Endodermal cell (in vitro differentiated cells): Measurements from ENCODE around the gene NEK3. TPM values are rescaled to one million over a fixed set of nuclear protein-coding genes. Genes with fewer than 3 reads are reported as not detected.

Experiments
- DNase-seq: peaks from one replicate; pipeline ENCODE4 v3.0.0-alpha.2; 2017
- H3K27ac ChIP-seq: 2 replicates; pipeline ENCODE4 v1.5.1; 2013; ENCODE audit warnings: mild to moderate bottlenecking, low read depth, low read length, moderate library complexity
- H3K27me3 ChIP-seq: 2 replicates; pipeline ENCODE4 v1.6.1; 2013; ENCODE audit warnings: mild to moderate bottlenecking, low read length, moderate library complexity; ENCODE audit not compliant: insufficient read depth, control insufficient read depth, poor library complexity, severe bottlenecking
- H3K36me3 ChIP-seq: 2 replicates; pipeline ENCODE4 v1.7.0; 2013; ENCODE audit warnings: mild to moderate bottlenecking, low read length, moderate library complexity; ENCODE audit not compliant: control insufficient read depth, insufficient read depth
- H3K4me1 ChIP-seq: one replicate; pipeline ENCODE4 v1.7.0; 2013; ENCODE audit warnings: low read length; ENCODE audit not compliant: control insufficient read depth, insufficient read depth
- H3K4me3 ChIP-seq: 2 replicates; pipeline ENCODE4 v1.5.1; 2013; ENCODE audit warnings: mild to moderate bottlenecking, low read length, moderate library complexity
- H3K9ac ChIP-seq: 2 replicates; pipeline ENCODE4 v1.6.1; 2013; ENCODE audit warnings: mild to moderate bottlenecking, low read length, moderate library complexity; ENCODE audit not compliant: poor library complexity, severe bottlenecking; ENCODE audit errors: extremely low read depth
- H3K9me3 ChIP-seq: 2 replicates; pipeline ENCODE4 v1.6.1; 2013; ENCODE audit warnings: mild to moderate bottlenecking, low read length, moderate library complexity; ENCODE audit not compliant: control insufficient read depth
- H3K27ac Mint-ChIP-seq: 2 replicates; pipeline ENCODE4 v1.8.0; 2020; ENCODE audit warnings: mixed read lengths
- H3K27me3 Mint-ChIP-seq: 2 replicates; pipeline ENCODE4 v1.8.0; 2021; ENCODE audit warnings: mild to moderate bottlenecking, mixed read lengths; ENCODE audit not compliant: insufficient read depth
- H3K36me3 Mint-ChIP-seq: 2 replicates; pipeline ENCODE4 v1.8.0; 2020; ENCODE audit warnings: low read depth, mixed read lengths
- H3K4me1 Mint-ChIP-seq: 2 replicates; pipeline ENCODE4 v1.8.0; 2020; ENCODE audit warnings: mixed read lengths
- H3K4me3 Mint-ChIP-seq: 2 replicates; pipeline ENCODE4 v1.8.0; 2020; ENCODE audit warnings: mild to moderate bottlenecking, moderate library complexity, mixed read lengths
- H3K9me3 Mint-ChIP-seq: 2 replicates; pipeline ENCODE4 v1.8.0; 2020; ENCODE audit warnings: mild to moderate bottlenecking, mixed read lengths
- CTCF ChIP-seq: fragments of 200-600 bp; sonication (generic); conservative IDR thresholded peaks from 2 replicates; pipeline ENCODE4 v1.5.0; 2021; ENCODE audit warnings: antibody characterized with exemption, mild to moderate bottlenecking
- WGBS, 2 experiments: methylation state at CpG; one replicate each; pipeline versions ENCODE4 v1.1.5 to v1.1.7; 2013; ENCODE audit warnings: missing lambda C conversion rate in 2 of 2, mixed read lengths in 1 of 2; ENCODE audit not compliant: insufficient coverage in 1 of 2, insufficient read length in 1 of 2; 5-methylcytosine and 5-hydroxymethylcytosine counted together
- total RNA-seq, 2 donors: library from RNA; stranded (reverse); fragmentation: NEBNext Ultra II Directional in 1 of 2; extraction: Animal tissue kit (Norgen Biotek cat#: 25700) in 1 of 2; gene quantifications; 2 replicates in 1 of 2; 3 replicates in 1 of 2; pipeline ENCODE4 v1.2.1, GENCODE V29; 2021

Gene NEK3
- total RNA-seq, 2 donors from 2014 or later = 30.7 to 48.8 TPM

- H3K27me3 Mint-ChIP-seq = peaks cover 13% of the 10 kb centered on the region
- Histone ChIP-seq H3K27me3 (no peaks in the 10 kb centered on the region), H3K36me3 (peaks cover 2% of the 10 kb centered on the region), H3K4me1 (no peaks in the 10 kb centered on the region), H3K9ac (no peak overlapping the region), H3K4me3 (no peak overlapping the region), H3K27ac (no peak overlapping the region), H3K9me3 (no peaks in the 10 kb centered on the region)
- no peak overlapping the region for H3K27ac Mint-ChIP-seq
- no peak for TF ChIP-seq CTCF
- H3K36me3 Mint-ChIP-seq = peaks cover 2% of the 10 kb centered on the region
- WGBS, 2 experiments = 94 to 97% methylated on average over 1 to 3 of the region's 3 CpGs
- H3K4me1 Mint-ChIP-seq = peaks cover 3% of the 10 kb centered on the region
- no peak overlapping the region for H3K4me3 Mint-ChIP-seq
- DNase-seq = no peak
- no peaks in the 10 kb centered on the region for H3K9me3 Mint-ChIP-seq
These were observed 33.9 kb downstream of the NEK3 start for GRCh38 chr13:52125547-52125946.

- 88% methylated on average over 3 of the region's 3 CpGs; no CpG with 5 or more reads in 1 of the 2 experiments for WGBS, 2 experiments
- Histone ChIP-seq H3K27ac (no peak overlapping the region), H3K9me3 (no peaks in the 10 kb centered on the region), H3K27me3 (no peaks in the 10 kb centered on the region), H3K36me3 (no peaks in the 10 kb centered on the region), H3K4me1 (no peaks in the 10 kb centered on the region), H3K9ac (no peak overlapping the region), H3K4me3 (no peak overlapping the region)
- no peak for TF ChIP-seq CTCF
- Mint-ChIP-seq H3K4me3 (no peak overlapping the region), H3K27me3 (peaks cover 9% of the 10 kb centered on the region), H3K27ac (no peak overlapping the region), H3K4me1 (peaks cover 21% of the 10 kb centered on the region), H3K9me3 (no peaks in the 10 kb centered on the region), H3K36me3 (no peaks in the 10 kb centered on the region)
- no peak for DNase-seq
These were observed 40.8 kb downstream of the NEK3 start for GRCh38 chr13:52118595-52118994.

GRCh38 chr13:52118095-52118494 lies 41.3 kb downstream of the NEK3 start:
- peaks cover 23% of the 10 kb centered on the region for H3K4me1 Mint-ChIP-seq
- no peak for DNase-seq
- no peaks in the 10 kb centered on the region for H3K36me3 Mint-ChIP-seq
- no peaks in the 10 kb centered on the region for H3K4me1 ChIP-seq
- 98% methylated on average over 2 of the region's 2 CpGs; no CpG with 5 or more reads in 1 of the 2 experiments for WGBS, 2 experiments
- H3K36me3 ChIP-seq = no peaks in the 10 kb centered on the region
- H3K4me3 ChIP-seq = no peak overlapping the region
- no peak overlapping the region for H3K9ac ChIP-seq
- H3K9me3 ChIP-seq = no peaks in the 10 kb centered on the region
- H3K9me3 Mint-ChIP-seq = no peaks in the 10 kb centered on the region
- no peak overlapping the region for H3K4me3 Mint-ChIP-seq
- no peak overlapping the region for H3K27ac ChIP-seq
- no peaks in the 10 kb centered on the region for H3K27me3 ChIP-seq
- TF ChIP-seq CTCF = no peak
- H3K27me3 Mint-ChIP-seq = peaks cover 9% of the 10 kb centered on the region
- no peak overlapping the region for H3K27ac Mint-ChIP-seq
